ENCODE measurements around the gene PANX1. TPM values are rescaled to one million over a fixed set of nuclear protein-coding genes. Genes with fewer than 3 reads are reported as not detected.

Gene PANX1
- total RNA-seq, 1 experiment from 2014 or later: 59.3 TPM

DNA sequence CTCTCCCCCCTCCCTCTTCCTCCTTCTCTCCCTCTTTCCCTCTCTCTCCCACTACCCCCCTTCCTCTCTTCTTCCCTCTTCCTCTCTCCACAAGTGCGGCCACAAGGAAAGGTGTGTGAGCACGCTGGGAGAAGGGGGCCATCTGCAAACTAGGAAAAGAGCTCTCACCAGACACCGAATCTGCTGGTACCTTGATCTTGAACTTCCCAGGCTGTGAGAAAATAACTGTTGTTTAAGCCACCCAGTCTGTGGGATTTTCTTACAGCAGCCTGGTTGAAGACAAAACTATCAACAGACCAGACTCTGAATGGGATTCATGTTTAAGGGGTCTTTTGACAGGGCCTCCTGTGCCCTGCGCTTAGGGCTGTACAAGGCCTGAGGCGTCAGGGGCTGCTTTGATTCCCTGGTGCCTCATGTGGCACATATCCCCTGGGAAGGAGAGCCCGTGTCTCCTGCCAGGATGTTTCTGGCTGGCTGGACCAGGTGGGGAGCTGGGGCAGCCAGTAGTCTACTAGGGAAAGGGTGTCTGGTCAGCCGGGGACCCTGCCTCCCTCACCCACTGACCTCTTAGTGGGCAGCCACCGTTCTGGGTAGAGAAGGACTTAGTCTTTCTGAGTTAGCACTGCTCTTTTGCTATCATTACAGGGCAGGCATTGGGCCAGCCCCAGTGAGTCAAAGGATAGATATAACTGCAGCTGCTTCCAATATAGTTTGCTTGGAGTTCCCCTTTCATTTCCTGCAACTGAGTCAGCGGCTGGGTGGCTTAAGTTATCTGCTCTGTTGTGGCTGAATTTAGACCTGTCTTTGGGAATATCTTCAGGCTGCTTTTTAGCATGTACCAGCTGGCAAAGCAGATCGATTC is 6.2 kb downstream of the PANX1 start:
- in situ Hi-C loops (cut with HindIII; ENCODE audit: low pct_unique_long_range_greater_than_20kb, low sequenced_read_pairs) (no loop called here), intact Hi-C loops (cut with micrococcal nuclease; ENCODE audit: unreplicated experiment) (no loop called here)
- Histone ChIP-seq H3K27me3 (ENCODE audit: control insufficient read depth, insufficient read depth, low read length) (no peaks in the 10 kb centered on the region), H3K36me3 (ENCODE audit: control insufficient read depth, insufficient read depth, low read length) (no peaks in the 10 kb centered on the region), H3K4me1 (ENCODE audit: control insufficient read depth, insufficient read depth, low read length) (peaks cover 60% of the 10 kb centered on the region), H3K27ac (ENCODE audit: low read length) (peak overlapping the region; percentile 85), H3K9me3 (ENCODE audit: control insufficient read depth, insufficient read depth, low read depth, low read length) (no peaks in the 10 kb centered on the region), H3K4me3 (ENCODE audit: low read depth in 2 of 2, low read length in 2 of 2) (peak overlapping the region; percentile 1 to 33; a peak in 2 of 4 replicates)
- TF ChIP-seq SIN3A (IDR thresholded peaks at IDR 0.05; ENCODE audit: borderline replicate concordance, insufficient read depth, low read depth, low read length) (no peak), POLR2AphosphoS5 (IDR thresholded peaks at IDR 0.05; ENCODE audit: low read depth, low read length) (peak; percentile 31; the same call in 1 of the 2 replicates)
- no TSS peak for BruUV-seq (replicated peaks)
- POLR2A ChIA-PET: no interaction called here
- CTCF ChIA-PET: no interaction called here
- DNase-seq (ENCODE audit: low read depth, low spot score) (peak; percentile 69), ATAC-seq (peak; percentile 81)

DNA sequence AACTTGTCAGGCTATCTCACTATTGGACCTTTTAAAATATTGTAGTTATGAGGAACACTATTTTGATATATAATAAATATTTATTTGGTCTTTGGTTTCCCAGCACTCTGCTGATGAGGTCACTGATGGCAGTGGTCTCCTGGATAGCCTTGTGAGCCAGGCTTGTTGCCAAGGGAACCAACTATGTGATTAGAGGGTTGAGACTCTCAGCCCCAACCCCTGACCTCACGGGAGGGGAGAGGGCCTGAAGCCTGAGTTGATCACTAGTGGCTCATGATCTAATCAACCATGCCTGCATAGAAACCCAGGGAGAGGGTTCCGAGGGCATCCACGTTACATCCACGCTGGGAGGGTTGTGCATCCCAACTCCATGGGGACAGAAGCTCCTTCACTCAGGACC is 10.8 kb downstream of the PANX1 start:
- in situ Hi-C loops (cut with HindIII; ENCODE audit: low pct_unique_long_range_greater_than_20kb, low sequenced_read_pairs): no loop called here
- H3K9me3 ChIP-seq (ENCODE audit: control insufficient read depth, insufficient read depth, low read depth, low read length): no peaks in the 10 kb centered on the region
- ATAC-seq: no peak
- no peak overlapping the region for H3K27ac ChIP-seq (ENCODE audit: low read length)
- H3K4me3 ChIP-seq (ENCODE audit: low read depth in 2 of 2, low read length in 2 of 2): no peak overlapping the region
- ChIA-PET POLR2A (no interaction called here), CTCF (no interaction called here)
- DNase-seq (ENCODE audit: low read depth, low spot score): no peak
- TF ChIP-seq SIN3A (IDR thresholded peaks at IDR 0.05; ENCODE audit: borderline replicate concordance, insufficient read depth, low read depth, low read length) (no peak), POLR2AphosphoS5 (IDR thresholded peaks at IDR 0.05; ENCODE audit: low read depth, low read length) (no peak), TCF7L2 (IDR thresholded peaks at IDR 0.05; ENCODE audit: low read depth, low read length) (no peak)
- TF ChIP-seq, protein P1, sequence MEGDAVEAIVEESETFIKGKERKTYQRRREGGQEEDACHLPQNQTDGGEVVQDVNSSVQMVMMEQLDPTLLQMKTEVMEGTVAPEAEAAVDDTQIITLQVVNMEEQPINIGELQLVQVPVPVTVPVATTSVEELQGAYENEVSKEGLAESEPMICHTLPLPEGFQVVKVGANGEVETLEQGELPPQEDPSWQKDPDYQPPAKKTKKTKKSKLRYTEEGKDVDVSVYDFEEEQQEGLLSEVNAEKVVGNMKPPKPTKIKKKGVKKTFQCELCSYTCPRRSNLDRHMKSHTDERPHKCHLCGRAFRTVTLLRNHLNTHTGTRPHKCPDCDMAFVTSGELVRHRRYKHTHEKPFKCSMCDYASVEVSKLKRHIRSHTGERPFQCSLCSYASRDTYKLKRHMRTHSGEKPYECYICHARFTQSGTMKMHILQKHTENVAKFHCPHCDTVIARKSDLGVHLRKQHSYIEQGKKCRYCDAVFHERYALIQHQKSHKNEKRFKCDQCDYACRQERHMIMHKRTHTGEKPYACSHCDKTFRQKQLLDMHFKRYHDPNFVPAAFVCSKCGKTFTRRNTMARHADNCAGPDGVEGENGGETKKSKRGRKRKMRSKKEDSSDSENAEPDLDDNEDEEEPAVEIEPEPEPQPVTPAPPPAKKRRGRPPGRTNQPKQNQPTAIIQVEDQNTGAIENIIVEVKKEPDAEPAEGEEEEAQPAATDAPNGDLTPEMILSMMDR (IDR thresholded peaks at IDR 0.05): no peak
- TF ChIP-seq, protein P2, sequence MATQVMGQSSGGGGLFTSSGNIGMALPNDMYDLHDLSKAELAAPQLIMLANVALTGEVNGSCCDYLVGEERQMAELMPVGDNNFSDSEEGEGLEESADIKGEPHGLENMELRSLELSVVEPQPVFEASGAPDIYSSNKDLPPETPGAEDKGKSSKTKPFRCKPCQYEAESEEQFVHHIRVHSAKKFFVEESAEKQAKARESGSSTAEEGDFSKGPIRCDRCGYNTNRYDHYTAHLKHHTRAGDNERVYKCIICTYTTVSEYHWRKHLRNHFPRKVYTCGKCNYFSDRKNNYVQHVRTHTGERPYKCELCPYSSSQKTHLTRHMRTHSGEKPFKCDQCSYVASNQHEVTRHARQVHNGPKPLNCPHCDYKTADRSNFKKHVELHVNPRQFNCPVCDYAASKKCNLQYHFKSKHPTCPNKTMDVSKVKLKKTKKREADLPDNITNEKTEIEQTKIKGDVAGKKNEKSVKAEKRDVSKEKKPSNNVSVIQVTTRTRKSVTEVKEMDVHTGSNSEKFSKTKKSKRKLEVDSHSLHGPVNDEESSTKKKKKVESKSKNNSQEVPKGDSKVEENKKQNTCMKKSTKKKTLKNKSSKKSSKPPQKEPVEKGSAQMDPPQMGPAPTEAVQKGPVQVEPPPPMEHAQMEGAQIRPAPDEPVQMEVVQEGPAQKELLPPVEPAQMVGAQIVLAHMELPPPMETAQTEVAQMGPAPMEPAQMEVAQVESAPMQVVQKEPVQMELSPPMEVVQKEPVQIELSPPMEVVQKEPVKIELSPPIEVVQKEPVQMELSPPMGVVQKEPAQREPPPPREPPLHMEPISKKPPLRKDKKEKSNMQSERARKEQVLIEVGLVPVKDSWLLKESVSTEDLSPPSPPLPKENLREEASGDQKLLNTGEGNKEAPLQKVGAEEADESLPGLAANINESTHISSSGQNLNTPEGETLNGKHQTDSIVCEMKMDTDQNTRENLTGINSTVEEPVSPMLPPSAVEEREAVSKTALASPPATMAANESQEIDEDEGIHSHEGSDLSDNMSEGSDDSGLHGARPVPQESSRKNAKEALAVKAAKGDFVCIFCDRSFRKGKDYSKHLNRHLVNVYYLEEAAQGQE (IDR thresholded peaks at IDR 0.05; ENCODE audit: insufficient read depth in 1 of 2, low read depth in 2 of 2, low read length in 1 of 2): no peak
- peaks cover 37% of the 10 kb centered on the region for H3K4me1 ChIP-seq (ENCODE audit: control insufficient read depth, insufficient read depth, low read length)
- no peaks in the 10 kb centered on the region for H3K36me3 ChIP-seq (ENCODE audit: control insufficient read depth, insufficient read depth, low read length)
- no peaks in the 10 kb centered on the region for H3K27me3 ChIP-seq (ENCODE audit: control insufficient read depth, insufficient read depth, low read length)
- intact Hi-C loops (cut with micrococcal nuclease; ENCODE audit: unreplicated experiment): no loop called here
- BruUV-seq (replicated peaks): no TSS peak

DNA sequence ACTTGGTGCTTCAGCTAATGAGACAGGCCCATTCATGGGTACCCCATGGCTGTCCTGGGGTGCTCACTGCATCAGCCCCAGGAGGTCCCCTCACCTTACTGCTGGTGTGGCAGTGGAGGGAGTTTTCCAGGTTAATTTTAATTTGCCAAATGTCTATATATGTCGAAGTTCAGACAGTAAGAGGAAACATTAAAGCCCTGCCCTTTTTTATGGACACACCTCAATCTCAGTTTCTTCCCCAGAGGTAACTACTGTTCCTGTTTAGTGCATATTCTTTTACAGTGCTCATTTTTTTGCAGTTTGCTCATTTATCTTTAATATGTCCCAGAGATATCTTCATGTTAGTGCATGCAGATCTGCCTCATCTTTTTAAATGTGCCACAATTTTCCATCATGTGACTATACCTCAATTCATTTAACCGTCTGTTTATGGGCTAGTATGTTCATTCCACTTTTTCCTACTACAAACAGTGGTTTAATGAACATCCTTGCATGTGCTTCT is 11.6 kb downstream of the PANX1 start:
- TF ChIP-seq, protein P1 (IDR thresholded peaks at IDR 0.05): no peak
- TF ChIP-seq, protein P2 (IDR thresholded peaks at IDR 0.05; ENCODE audit: insufficient read depth in 1 of 2, low read depth in 2 of 2, low read length in 1 of 2): no peak
- TF ChIP-seq SIN3A (IDR thresholded peaks at IDR 0.05; ENCODE audit: borderline replicate concordance, insufficient read depth, low read depth, low read length) (no peak), TCF7L2 (IDR thresholded peaks at IDR 0.05; ENCODE audit: low read depth, low read length) (no peak), POLR2AphosphoS5 (IDR thresholded peaks at IDR 0.05; ENCODE audit: low read depth, low read length) (no peak)
- DNase-seq (ENCODE audit: low read depth, low spot score): no peak
- peaks cover 29% of the 10 kb centered on the region for H3K4me1 ChIP-seq (ENCODE audit: control insufficient read depth, insufficient read depth, low read length)
- ATAC-seq: no peak
- no peak overlapping the region for H3K27ac ChIP-seq (ENCODE audit: low read length)
- H3K9me3 ChIP-seq (ENCODE audit: control insufficient read depth, insufficient read depth, low read depth, low read length): no peaks in the 10 kb centered on the region
- no peaks in the 10 kb centered on the region for H3K27me3 ChIP-seq (ENCODE audit: control insufficient read depth, insufficient read depth, low read length)
- ChIA-PET CTCF (no interaction called here), POLR2A (no interaction called here)
- intact Hi-C loops (cut with micrococcal nuclease; ENCODE audit: unreplicated experiment) (no loop called here), in situ Hi-C loops (cut with HindIII; ENCODE audit: low pct_unique_long_range_greater_than_20kb, low sequenced_read_pairs) (no loop called here)
- no peak overlapping the region for H3K4me3 ChIP-seq (ENCODE audit: low read depth in 2 of 2, low read length in 2 of 2)
- BruUV-seq (replicated peaks): no TSS peak
- H3K36me3 ChIP-seq (ENCODE audit: control insufficient read depth, insufficient read depth, low read length): no peaks in the 10 kb centered on the region
